ENCODE results near the gene ALK.

ALK gene

GRCh38 chr2:29308366-29308765 lies 613.0 kb downstream of the ALK start:
- no peaks in the 10 kb centered on the region for H3K36me3 Mint-ChIP-seq
- no peaks in the 10 kb centered on the region for H3K9me3 Mint-ChIP-seq (ENCODE audit: low read depth)
- H3K27ac Mint-ChIP-seq = no peak overlapping the region
- no peak overlapping the region for H3K4me3 Mint-ChIP-seq
- no peaks in the 10 kb centered on the region for H3K4me1 Mint-ChIP-seq (ENCODE audit: low read depth)
- peaks cover 23% of the 10 kb centered on the region for H3K27me3 Mint-ChIP-seq

DNA sequence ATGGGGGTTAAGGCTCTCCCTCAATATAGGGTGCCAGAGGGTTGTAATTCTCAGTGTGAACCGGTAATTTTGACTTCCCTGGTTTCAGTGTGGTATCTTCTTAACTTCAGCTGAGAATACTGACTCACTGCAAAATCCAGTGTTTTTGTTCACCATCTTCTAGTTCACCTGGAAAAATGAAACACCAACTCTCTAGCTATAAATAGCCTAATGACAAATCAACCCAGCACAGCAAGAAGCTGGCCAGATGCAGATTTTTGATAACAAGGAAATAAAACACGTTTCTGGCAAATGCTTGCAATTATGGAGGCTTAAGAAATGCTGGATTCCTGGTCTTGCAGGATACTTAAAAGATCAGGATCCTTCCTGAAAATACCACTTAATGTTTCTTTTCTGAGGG lies 613.9 kb downstream of the ALK start:
- Mint-ChIP-seq H3K27ac (no peak overlapping the region), H3K9me3 (ENCODE audit: low read depth) (no peaks in the 10 kb centered on the region), H3K27me3 (peaks cover 23% of the 10 kb centered on the region), H3K36me3 (no peaks in the 10 kb centered on the region), H3K4me1 (ENCODE audit: low read depth) (no peaks in the 10 kb centered on the region), H3K4me3 (no peak overlapping the region)

DNA sequence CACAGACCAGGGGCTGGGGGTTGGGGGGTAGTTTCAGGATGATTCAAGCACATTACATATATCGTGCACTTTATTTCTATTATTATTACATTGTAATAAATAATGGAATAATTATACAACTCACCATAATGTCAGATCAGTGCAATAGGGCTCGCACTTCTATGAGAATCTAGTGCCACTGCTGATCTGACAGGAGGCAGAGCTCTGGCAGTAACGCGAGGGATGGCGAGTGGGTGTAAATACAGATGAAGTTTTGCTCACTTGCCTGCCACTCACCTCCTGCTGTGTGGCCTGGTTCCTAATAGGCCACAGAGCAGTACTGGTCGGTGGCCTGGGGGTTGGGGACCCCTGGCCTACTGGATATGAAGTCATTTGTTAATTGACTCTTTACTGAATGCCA lies 615.6 kb downstream of the ALK start:
- H3K36me3 Mint-ChIP-seq = no peaks in the 10 kb centered on the region
- no peak overlapping the region for H3K27ac Mint-ChIP-seq
- no peaks in the 10 kb centered on the region for H3K9me3 Mint-ChIP-seq (ENCODE audit: low read depth)
- H3K4me1 Mint-ChIP-seq (ENCODE audit: low read depth) = no peaks in the 10 kb centered on the region
- no peak overlapping the region for H3K4me3 Mint-ChIP-seq
- peaks cover 24% of the 10 kb centered on the region for H3K27me3 Mint-ChIP-seq

GRCh38 chr2:29304399-29305060 lies 616.9 kb downstream of the ALK start:
- Mint-ChIP-seq H3K4me3 (no peak overlapping the region), H3K27ac (no peak overlapping the region), H3K4me1 (ENCODE audit: low read depth) (no peaks in the 10 kb centered on the region), H3K27me3 (peaks cover 22% of the 10 kb centered on the region), H3K36me3 (no peaks in the 10 kb centered on the region), H3K9me3 (ENCODE audit: low read depth) (no peaks in the 10 kb centered on the region)

DNA sequence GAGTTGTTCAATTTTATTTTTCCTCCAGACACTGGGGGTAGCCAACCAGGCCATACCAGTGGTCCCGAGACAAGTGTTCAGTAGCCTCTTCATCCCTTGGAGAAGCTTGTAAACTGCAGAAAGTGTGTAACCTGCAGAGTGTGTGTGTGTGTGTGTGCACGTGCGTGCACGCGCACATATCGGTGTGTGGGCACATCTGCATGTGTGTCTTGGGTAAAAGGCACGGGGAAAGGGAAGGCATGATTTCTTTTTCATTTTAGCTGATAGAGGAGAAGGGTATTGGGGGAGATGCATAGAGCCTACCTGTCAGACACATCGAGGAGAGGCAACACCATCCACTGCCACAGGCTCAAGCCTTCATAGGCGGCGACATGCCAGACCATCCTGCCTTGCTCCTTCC lies 624.8 kb downstream of the ALK start:
- H3K9me3 Mint-ChIP-seq (ENCODE audit: low read depth) = no peaks in the 10 kb centered on the region
- H3K36me3 Mint-ChIP-seq = no peaks in the 10 kb centered on the region
- no peak overlapping the region for H3K4me3 Mint-ChIP-seq
- H3K4me1 Mint-ChIP-seq (ENCODE audit: low read depth) = no peaks in the 10 kb centered on the region
- no peak overlapping the region for H3K27ac Mint-ChIP-seq
- peaks cover 20% of the 10 kb centered on the region for H3K27me3 Mint-ChIP-seq

GRCh38 chr2:29295845-29296244 lies 625.5 kb downstream of the ALK start:
- Mint-ChIP-seq H3K9me3 (ENCODE audit: low read depth) (no peaks in the 10 kb centered on the region), H3K4me1 (ENCODE audit: low read depth) (no peaks in the 10 kb centered on the region), H3K27me3 (peaks cover 17% of the 10 kb centered on the region), H3K27ac (no peak overlapping the region), H3K36me3 (no peaks in the 10 kb centered on the region), H3K4me3 (no peak overlapping the region)

DNA sequence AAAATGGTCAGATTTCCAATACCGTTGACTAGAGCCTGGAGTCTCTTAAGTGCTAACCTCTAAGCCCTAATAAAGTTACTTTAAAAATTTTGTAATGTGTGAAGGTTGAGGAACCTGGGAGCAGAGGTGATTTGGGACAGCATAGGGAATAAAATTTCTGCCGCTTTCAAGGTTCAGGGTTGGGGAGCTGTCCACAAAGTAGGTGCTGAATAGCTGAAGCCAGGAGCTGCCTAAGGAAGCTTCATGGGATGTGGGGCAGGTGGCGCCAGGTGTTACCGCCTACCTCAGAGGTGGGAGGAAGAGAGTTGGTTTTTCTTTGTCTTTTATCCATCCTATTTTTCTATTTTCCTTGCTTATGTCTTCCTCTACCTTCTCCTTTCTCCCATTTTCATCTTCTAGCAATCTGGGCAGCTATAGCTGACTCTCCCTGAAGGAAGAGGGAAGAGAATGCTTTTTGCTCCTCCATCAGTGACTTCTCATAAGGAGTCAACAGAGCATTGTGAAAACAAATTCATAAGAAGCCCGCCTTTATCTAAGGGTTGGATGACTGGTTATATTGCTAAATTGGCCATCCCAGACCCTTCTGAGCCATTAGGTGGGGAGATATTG lies 627.5 kb downstream of the ALK start:
- Mint-ChIP-seq H3K4me3 (no peak overlapping the region), H3K4me1 (ENCODE audit: low read depth) (no peaks in the 10 kb centered on the region), H3K27me3 (peaks cover 19% of the 10 kb centered on the region), H3K36me3 (no peaks in the 10 kb centered on the region), H3K27ac (no peak overlapping the region), H3K9me3 (ENCODE audit: low read depth) (no peaks in the 10 kb centered on the region)

- no peak overlapping the region for H3K27ac Mint-ChIP-seq
- H3K4me1 Mint-ChIP-seq (ENCODE audit: low read depth) = no peaks in the 10 kb centered on the region
- peaks cover 12% of the 10 kb centered on the region for H3K27me3 Mint-ChIP-seq
- H3K4me3 Mint-ChIP-seq = no peak overlapping the region
- no peaks in the 10 kb centered on the region for H3K9me3 Mint-ChIP-seq (ENCODE audit: low read depth)
- no peaks in the 10 kb centered on the region for H3K36me3 Mint-ChIP-seq
Measured at GRCh38 chr2:29290293-29291047, 630.9 kb downstream of the ALK start.

DNA sequence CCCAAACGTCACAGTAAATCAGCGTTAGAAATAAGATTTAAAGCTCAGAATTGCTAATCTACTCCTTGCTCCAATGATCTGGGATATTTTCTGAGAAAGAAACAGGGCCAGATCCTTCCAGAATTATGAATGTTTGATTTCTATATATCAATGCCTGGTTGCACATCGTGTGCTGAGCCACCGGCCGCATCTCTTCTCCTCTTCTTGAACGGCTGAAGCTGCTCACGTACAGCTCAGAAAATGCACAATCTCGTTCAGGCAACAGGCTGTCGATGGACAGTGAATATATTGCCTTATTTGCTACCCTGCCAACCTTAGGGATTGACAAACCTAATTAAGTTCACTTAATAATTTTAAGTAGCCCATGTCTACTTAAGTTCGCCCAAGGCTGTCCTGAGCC lies 636.7 kb downstream of the ALK start:
- no peaks in the 10 kb centered on the region for H3K9me3 Mint-ChIP-seq (ENCODE audit: low read depth)
- H3K27me3 Mint-ChIP-seq = peaks cover 3% of the 10 kb centered on the region
- no peak overlapping the region for H3K27ac Mint-ChIP-seq
- H3K4me3 Mint-ChIP-seq = no peak overlapping the region
- no peaks in the 10 kb centered on the region for H3K4me1 Mint-ChIP-seq (ENCODE audit: low read depth)
- H3K36me3 Mint-ChIP-seq = no peaks in the 10 kb centered on the region

- Mint-ChIP-seq H3K27ac (no peak overlapping the region), H3K27me3 (peaks cover 13% of the 10 kb centered on the region), H3K9me3 (ENCODE audit: low read depth) (no peaks in the 10 kb centered on the region), H3K36me3 (no peaks in the 10 kb centered on the region), H3K4me3 (no peak overlapping the region), H3K4me1 (ENCODE audit: low read depth) (no peaks in the 10 kb centered on the region)
Measured at GRCh38 chr2:29281916-29282247, 639.5 kb downstream of the ALK start.

DNA sequence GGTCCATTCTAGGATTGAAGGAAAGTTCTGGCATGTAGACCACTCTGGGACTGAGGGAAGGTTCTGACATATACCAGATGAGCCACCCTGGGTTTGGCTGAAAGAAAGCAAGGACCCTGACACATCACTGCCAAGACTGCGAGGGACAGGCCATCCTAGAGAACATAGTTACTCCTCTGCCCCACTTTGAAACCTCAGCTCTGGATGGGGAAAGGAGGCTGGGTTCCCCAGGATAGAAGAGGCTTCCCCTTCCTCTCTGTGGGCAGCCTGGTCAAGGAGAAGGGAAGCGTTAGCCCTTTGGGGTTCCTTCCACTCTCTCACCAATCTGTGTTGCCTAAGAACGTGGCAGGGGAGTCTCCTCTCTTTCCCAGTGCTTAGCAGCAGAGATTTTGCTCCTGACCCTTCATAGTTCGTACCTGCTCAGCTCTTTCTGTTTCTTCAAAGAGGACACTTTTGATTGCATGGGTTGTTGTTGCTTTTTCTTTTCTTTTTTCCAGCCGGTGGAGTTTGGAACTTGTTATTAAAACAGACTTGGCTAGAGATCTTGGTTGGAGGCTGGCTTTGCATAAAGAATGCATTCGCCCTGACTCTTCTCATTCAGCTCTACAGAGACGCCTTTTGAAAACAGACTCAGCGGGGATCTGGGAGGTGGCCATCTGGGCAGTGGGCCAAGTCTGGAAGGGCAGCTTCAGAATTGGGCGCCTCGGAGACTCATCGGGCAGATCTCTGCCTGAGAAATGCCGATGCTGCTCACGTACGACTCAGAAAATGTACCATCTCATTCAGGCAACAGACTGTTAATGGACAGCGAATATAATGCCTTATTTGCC lies 640.1 kb downstream of the ALK start:
- Mint-ChIP-seq H3K4me3 (no peak overlapping the region), H3K27me3 (peaks cover 15% of the 10 kb centered on the region), H3K36me3 (no peaks in the 10 kb centered on the region), H3K27ac (no peak overlapping the region), H3K4me1 (ENCODE audit: low read depth) (no peaks in the 10 kb centered on the region), H3K9me3 (ENCODE audit: low read depth) (no peaks in the 10 kb centered on the region)

GRCh38 chr2:29278966-29279365 lies 642.4 kb downstream of the ALK start:
- Mint-ChIP-seq H3K27ac (no peak overlapping the region), H3K36me3 (no peaks in the 10 kb centered on the region), H3K9me3 (ENCODE audit: low read depth) (no peaks in the 10 kb centered on the region), H3K4me1 (ENCODE audit: low read depth) (no peaks in the 10 kb centered on the region), H3K27me3 (peaks cover 15% of the 10 kb centered on the region), H3K4me3 (no peak overlapping the region)

DNA sequence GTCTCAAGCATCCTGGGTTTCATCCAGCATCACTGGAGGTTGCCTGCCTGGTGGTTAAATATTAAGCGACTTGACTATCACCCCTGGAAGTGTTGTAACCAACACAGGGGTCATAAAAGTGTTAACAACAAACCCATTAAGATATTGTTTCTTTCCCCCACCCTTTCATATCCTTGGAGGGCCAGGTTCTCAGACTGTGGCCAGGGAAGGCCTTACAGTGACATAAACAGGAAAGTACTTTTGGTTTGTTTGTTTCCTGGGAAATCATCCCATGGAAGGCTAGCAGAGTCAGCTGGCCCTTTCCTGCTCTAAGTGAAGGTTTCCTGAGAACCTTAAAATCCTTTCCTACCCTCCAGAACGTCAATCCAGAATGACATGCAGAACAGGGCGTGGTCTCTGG lies 645.2 kb downstream of the ALK start:
- Mint-ChIP-seq H3K36me3 (no peaks in the 10 kb centered on the region), H3K27ac (no peak overlapping the region), H3K27me3 (peaks cover 15% of the 10 kb centered on the region), H3K9me3 (ENCODE audit: low read depth) (no peaks in the 10 kb centered on the region), H3K4me3 (no peak overlapping the region), H3K4me1 (ENCODE audit: low read depth) (no peaks in the 10 kb centered on the region)

DNA sequence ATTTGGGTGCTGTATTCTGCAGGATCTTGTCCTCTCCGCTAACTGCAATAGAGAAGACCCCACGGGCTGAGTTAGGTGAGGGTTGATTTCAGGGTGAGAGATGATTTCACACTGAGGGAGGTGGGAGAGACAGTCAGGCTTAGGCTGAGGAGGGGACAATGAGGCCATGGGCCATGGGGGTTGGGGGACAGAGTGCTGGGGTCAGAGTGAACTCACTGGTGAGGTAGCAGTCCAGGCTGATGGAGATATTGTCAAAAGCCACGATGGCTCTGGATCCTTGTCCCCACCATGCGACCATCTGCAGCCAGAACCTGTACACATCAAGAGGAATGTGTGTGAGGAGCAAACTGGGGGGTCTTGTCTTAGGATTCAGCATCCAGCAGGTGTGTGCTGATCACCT lies 646.2 kb downstream of the ALK start:
- H3K9me3 Mint-ChIP-seq (ENCODE audit: low read depth) = no peaks in the 10 kb centered on the region
- no peak overlapping the region for H3K4me3 Mint-ChIP-seq
- H3K27ac Mint-ChIP-seq = no peak overlapping the region
- no peaks in the 10 kb centered on the region for H3K36me3 Mint-ChIP-seq
- H3K27me3 Mint-ChIP-seq = peaks cover 14% of the 10 kb centered on the region
- H3K4me1 Mint-ChIP-seq (ENCODE audit: low read depth) = no peaks in the 10 kb centered on the region
